A673 (cell line): ENCODE data around the gene SOX30.

ENCODE experiments used
- EZH2 ChIP-seq: fragments of 200-600 bp; sonication (generic); IDR thresholded peaks from 2 replicates; pipeline ENCODE4 v1.6.1; 2017; ENCODE audit warnings: borderline replicate concordance, low read depth, mild to moderate bottlenecking, mixed read lengths, antibody characterized with exemption, low read length; ENCODE audit not compliant: poor library complexity, severe bottlenecking
- TF ChIP-seq, protein P1 (sequence below): fragments of 300-800, 200-600 bp; sonication (generic); conservative IDR thresholded peaks from 2 replicates; pipeline ENCODE4 v1.5.1; 2017; ENCODE audit warnings: low read depth, mild to moderate bottlenecking, antibody characterized with exemption, low read length, moderate library complexity, mixed read lengths

DNA sequence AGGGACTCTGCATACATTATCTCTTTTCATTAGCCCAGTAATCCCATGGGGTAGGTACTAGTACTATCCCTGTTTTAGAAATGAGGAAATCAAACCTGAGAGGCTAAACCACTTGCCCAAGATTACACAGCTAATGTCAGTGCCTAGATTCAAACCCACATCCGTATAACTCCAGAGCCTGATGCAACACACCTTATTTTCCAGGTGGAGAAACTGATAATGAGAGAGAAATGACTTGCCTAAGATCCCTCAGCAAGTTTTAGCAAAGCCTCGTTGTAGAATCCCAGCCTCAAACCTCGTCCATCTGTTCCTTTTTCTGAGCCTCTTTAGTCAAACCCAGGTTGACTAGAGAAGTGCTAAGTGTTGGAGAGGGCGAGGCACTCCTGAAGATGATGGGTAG, 75.6 kb downstream of the SOX30 start:
- TF ChIP-seq, protein P1, sequence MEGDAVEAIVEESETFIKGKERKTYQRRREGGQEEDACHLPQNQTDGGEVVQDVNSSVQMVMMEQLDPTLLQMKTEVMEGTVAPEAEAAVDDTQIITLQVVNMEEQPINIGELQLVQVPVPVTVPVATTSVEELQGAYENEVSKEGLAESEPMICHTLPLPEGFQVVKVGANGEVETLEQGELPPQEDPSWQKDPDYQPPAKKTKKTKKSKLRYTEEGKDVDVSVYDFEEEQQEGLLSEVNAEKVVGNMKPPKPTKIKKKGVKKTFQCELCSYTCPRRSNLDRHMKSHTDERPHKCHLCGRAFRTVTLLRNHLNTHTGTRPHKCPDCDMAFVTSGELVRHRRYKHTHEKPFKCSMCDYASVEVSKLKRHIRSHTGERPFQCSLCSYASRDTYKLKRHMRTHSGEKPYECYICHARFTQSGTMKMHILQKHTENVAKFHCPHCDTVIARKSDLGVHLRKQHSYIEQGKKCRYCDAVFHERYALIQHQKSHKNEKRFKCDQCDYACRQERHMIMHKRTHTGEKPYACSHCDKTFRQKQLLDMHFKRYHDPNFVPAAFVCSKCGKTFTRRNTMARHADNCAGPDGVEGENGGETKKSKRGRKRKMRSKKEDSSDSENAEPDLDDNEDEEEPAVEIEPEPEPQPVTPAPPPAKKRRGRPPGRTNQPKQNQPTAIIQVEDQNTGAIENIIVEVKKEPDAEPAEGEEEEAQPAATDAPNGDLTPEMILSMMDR: no peak
- TF ChIP-seq EZH2: no peak
